Activated naive CD8-positive, alpha-beta T cell (primary cell): ENCODE data around the gene MAPK8IP1.

ENCODE experiments used
- H3K27ac Mint-ChIP-seq: one replicate; pipeline ENCODE4 v1.8.0; 2021; ENCODE audit warnings: mixed read lengths
- H3K27me3 Mint-ChIP-seq: one replicate; pipeline ENCODE4 v1.8.0; 2021; ENCODE audit warnings: mixed read lengths
- H3K36me3 Mint-ChIP-seq: one replicate; pipeline ENCODE4 v1.8.0; 2021; ENCODE audit warnings: mixed read lengths
- H3K4me1 Mint-ChIP-seq: one replicate; pipeline ENCODE4 v1.8.0; 2021; ENCODE audit warnings: low read depth, mixed read lengths
- H3K4me3 Mint-ChIP-seq: one replicate; pipeline ENCODE4 v1.8.0; 2021; ENCODE audit warnings: mild to moderate bottlenecking, mixed read lengths
- H3K9me3 Mint-ChIP-seq: one replicate; pipeline ENCODE4 v1.8.0; 2021; ENCODE audit warnings: low read depth, mixed read lengths

MAPK8IP1 gene

GRCh38 chr11:45930031-45930794 lies 44.8 kb downstream of the MAPK8IP1 start:
- H3K36me3 Mint-ChIP-seq, result no peaks in the 10 kb centered on the region
- peak overlapping the region; percentile 76 for H3K27ac Mint-ChIP-seq
- peak overlapping the region; percentile 65 for H3K4me3 Mint-ChIP-seq
- H3K27me3 Mint-ChIP-seq, result no peaks in the 10 kb centered on the region
- H3K4me1 Mint-ChIP-seq, result peaks cover 23% of the 10 kb centered on the region
- no peaks in the 10 kb centered on the region for H3K9me3 Mint-ChIP-seq

GRCh38 chr11:45930951-45931570 lies 45.6 kb downstream of the MAPK8IP1 start:
- Mint-ChIP-seq H3K27ac (peak overlapping the region; percentile 54), H3K4me3 (no peak overlapping the region), H3K36me3 (no peaks in the 10 kb centered on the region), H3K27me3 (no peaks in the 10 kb centered on the region), H3K9me3 (no peaks in the 10 kb centered on the region), H3K4me1 (peaks cover 23% of the 10 kb centered on the region)

- H3K27ac Mint-ChIP-seq, result peak overlapping the region; percentile 54
- no peaks in the 10 kb centered on the region for H3K27me3 Mint-ChIP-seq
- H3K9me3 Mint-ChIP-seq, result no peaks in the 10 kb centered on the region
- H3K4me1 Mint-ChIP-seq, result peaks cover 23% of the 10 kb centered on the region
- no peak overlapping the region for H3K4me3 Mint-ChIP-seq
- peaks cover 1% of the 10 kb centered on the region for H3K36me3 Mint-ChIP-seq
Measured at GRCh38 chr11:45931739-45932138, 46.3 kb downstream of the MAPK8IP1 start.

GRCh38 chr11:45932217-45932616 lies 46.8 kb downstream of the MAPK8IP1 start:
- no peak overlapping the region for H3K4me3 Mint-ChIP-seq
- peaks cover 2% of the 10 kb centered on the region for H3K36me3 Mint-ChIP-seq
- no peaks in the 10 kb centered on the region for H3K9me3 Mint-ChIP-seq
- H3K4me1 Mint-ChIP-seq, result peaks cover 20% of the 10 kb centered on the region
- no peak overlapping the region for H3K27ac Mint-ChIP-seq
- H3K27me3 Mint-ChIP-seq, result no peaks in the 10 kb centered on the region

GRCh38 chr11:45933131-45933831 lies 47.8 kb downstream of the MAPK8IP1 start:
- H3K27ac Mint-ChIP-seq, result no peak overlapping the region
- H3K27me3 Mint-ChIP-seq, result no peaks in the 10 kb centered on the region
- H3K4me1 Mint-ChIP-seq, result peaks cover 17% of the 10 kb centered on the region
- H3K36me3 Mint-ChIP-seq, result peaks cover 2% of the 10 kb centered on the region
- H3K4me3 Mint-ChIP-seq, result no peak overlapping the region
- H3K9me3 Mint-ChIP-seq, result no peaks in the 10 kb centered on the region

- Mint-ChIP-seq H3K27ac (no peak overlapping the region), H3K4me3 (no peak overlapping the region), H3K9me3 (no peaks in the 10 kb centered on the region), H3K27me3 (no peaks in the 10 kb centered on the region), H3K4me1 (peaks cover 17% of the 10 kb centered on the region), H3K36me3 (peaks cover 2% of the 10 kb centered on the region)
Measured at GRCh38 chr11:45933846-45934579, 48.6 kb downstream of the MAPK8IP1 start.

GRCh38 chr11:45934580-45935318 lies 49.3 kb downstream of the MAPK8IP1 start:
- Mint-ChIP-seq H3K4me3 (no peak overlapping the region), H3K9me3 (no peaks in the 10 kb centered on the region), H3K27ac (no peak overlapping the region), H3K36me3 (peaks cover 2% of the 10 kb centered on the region), H3K4me1 (peaks cover 16% of the 10 kb centered on the region), H3K27me3 (no peaks in the 10 kb centered on the region)

GRCh38 chr11:45935349-45936064 lies 50.1 kb downstream of the MAPK8IP1 start:
- H3K27ac Mint-ChIP-seq, result no peak overlapping the region
- peaks cover 8% of the 10 kb centered on the region for H3K4me1 Mint-ChIP-seq
- H3K4me3 Mint-ChIP-seq, result no peak overlapping the region
- no peaks in the 10 kb centered on the region for H3K9me3 Mint-ChIP-seq
- H3K36me3 Mint-ChIP-seq, result peaks cover 2% of the 10 kb centered on the region
- H3K27me3 Mint-ChIP-seq, result no peaks in the 10 kb centered on the region

GRCh38 chr11:45936511-45937054 lies 51.1 kb downstream of the MAPK8IP1 start:
- Mint-ChIP-seq H3K4me1 (peaks cover 2% of the 10 kb centered on the region), H3K27ac (no peak overlapping the region), H3K27me3 (no peaks in the 10 kb centered on the region), H3K9me3 (no peaks in the 10 kb centered on the region), H3K4me3 (no peak overlapping the region), H3K36me3 (peaks cover 2% of the 10 kb centered on the region)

GRCh38 chr11:45937916-45938315 lies 52.5 kb downstream of the MAPK8IP1 start:
- H3K9me3 Mint-ChIP-seq, result no peaks in the 10 kb centered on the region
- no peaks in the 10 kb centered on the region for H3K27me3 Mint-ChIP-seq
- peaks cover 4% of the 10 kb centered on the region for H3K36me3 Mint-ChIP-seq
- no peak overlapping the region for H3K4me3 Mint-ChIP-seq
- H3K4me1 Mint-ChIP-seq, result no peaks in the 10 kb centered on the region
- no peak overlapping the region for H3K27ac Mint-ChIP-seq

GRCh38 chr11:45939836-45940235 lies 54.4 kb downstream of the MAPK8IP1 start:
- Mint-ChIP-seq H3K27me3 (no peaks in the 10 kb centered on the region), H3K9me3 (no peaks in the 10 kb centered on the region), H3K27ac (no peak overlapping the region), H3K4me1 (no peaks in the 10 kb centered on the region), H3K36me3 (peaks cover 6% of the 10 kb centered on the region), H3K4me3 (no peak overlapping the region)

- Mint-ChIP-seq H3K36me3 (peaks cover 14% of the 10 kb centered on the region), H3K4me3 (no peak overlapping the region), H3K4me1 (no peaks in the 10 kb centered on the region), H3K27ac (no peak overlapping the region), H3K27me3 (no peaks in the 10 kb centered on the region), H3K9me3 (no peaks in the 10 kb centered on the region)
Measured at GRCh38 chr11:45941285-45941684, 55.8 kb downstream of the MAPK8IP1 start.

- no peaks in the 10 kb centered on the region for H3K9me3 Mint-ChIP-seq
- H3K4me1 Mint-ChIP-seq, result no peaks in the 10 kb centered on the region
- H3K27me3 Mint-ChIP-seq, result no peaks in the 10 kb centered on the region
- peaks cover 15% of the 10 kb centered on the region for H3K36me3 Mint-ChIP-seq
- no peak overlapping the region for H3K27ac Mint-ChIP-seq
- no peak overlapping the region for H3K4me3 Mint-ChIP-seq
Measured at GRCh38 chr11:45942381-45942780, 56.9 kb downstream of the MAPK8IP1 start.
